Parathyroid adenoma (tissue), 2 donors: ENCODE measurements around the gene PRPF40B.

Source experiments
- H2AFZ ChIP-seq: fragments of 300-600 bp; sonication (generic); one replicate; pipeline ENCODE4 v1.7.0; 2017; ENCODE audit warnings: antibody characterized with exemption, mild to moderate bottlenecking
- H3K27ac ChIP-seq: fragments of 300-600 bp; sonication (generic); one replicate; pipeline ENCODE4 v1.7.0; 2017
- H3K27me3 ChIP-seq: fragments of 300-600 bp; sonication (generic); one replicate; pipeline ENCODE4 v1.7.0; 2017; ENCODE audit warnings: low read length; ENCODE audit not compliant: control insufficient read depth, insufficient read depth
- H3K36me3 ChIP-seq: fragments of 300-600 bp; sonication (generic); one replicate; pipeline ENCODE4 v1.7.0; 2017; ENCODE audit warnings: low read length; ENCODE audit not compliant: control insufficient read depth, insufficient read depth
- H3K4me1 ChIP-seq: fragments of 300-600 bp; sonication (generic); one replicate; pipeline ENCODE4 v1.7.0; 2017; ENCODE audit warnings: control low read depth
- H3K4me2 ChIP-seq: fragments of 300-600 bp; sonication (generic); one replicate; pipeline ENCODE4 v1.7.0; 2017; ENCODE audit warnings: low read length
- H3K4me3 ChIP-seq: fragments of 300-600 bp; sonication (generic); one replicate; pipeline ENCODE4 v1.7.0; 2017; ENCODE audit warnings: low read depth, low read length
- H3K79me2 ChIP-seq: fragments of 300-600 bp; sonication (generic); one replicate; pipeline ENCODE4 v1.7.0; 2017; ENCODE audit warnings: control low read depth
- H3K9ac ChIP-seq: fragments of 300-600 bp; sonication (generic); one replicate; pipeline ENCODE4 v1.7.0; 2017; ENCODE audit warnings: mild to moderate bottlenecking
- H3K9me3 ChIP-seq: fragments of 300-600 bp; sonication (generic); one replicate; pipeline ENCODE4 v1.7.0; 2017; ENCODE audit warnings: low read length; ENCODE audit not compliant: control insufficient read depth
- CTCF ChIP-seq: fragments of 300-600 bp; sonication (generic); IDR thresholded peaks from one replicate; pipeline ENCODE4 v1.7.0; 2017; ENCODE audit warnings: antibody characterized with exemption, mild to moderate bottlenecking
- donor health status: primary hyperparathyroidism.

PRPF40B gene

GRCh38 chr12:49585477-49586459 is 37.6 kb upstream of the PRPF40B start:
- Histone ChIP-seq H3K36me3 (no peaks in the 10 kb centered on the region), H2AFZ (no peak overlapping the region), H3K9me3 (no peaks in the 10 kb centered on the region), H3K4me1 (no peaks in the 10 kb centered on the region), H3K27me3 (no peaks in the 10 kb centered on the region), H3K27ac (no peak overlapping the region), H3K79me2 (peaks cover 13% of the 10 kb centered on the region), H3K9ac (no peak overlapping the region), H3K4me2 (no peak overlapping the region), H3K4me3 (no peak overlapping the region)
- TF ChIP-seq CTCF, result no peak

GRCh38 chr12:49587174-49587908 is 36.0 kb upstream of the PRPF40B start:
- H3K4me3 ChIP-seq, result no peak overlapping the region
- no peak overlapping the region for H3K27ac ChIP-seq
- H2AFZ ChIP-seq, result no peak overlapping the region
- no peaks in the 10 kb centered on the region for H3K36me3 ChIP-seq
- no peaks in the 10 kb centered on the region for H3K9me3 ChIP-seq
- no peaks in the 10 kb centered on the region for H3K27me3 ChIP-seq
- no peak overlapping the region for H3K4me2 ChIP-seq
- no peaks in the 10 kb centered on the region for H3K4me1 ChIP-seq
- TF ChIP-seq CTCF, result no peak
- H3K9ac ChIP-seq, result no peak overlapping the region
- H3K79me2 ChIP-seq, result peaks cover 10% of the 10 kb centered on the region

- Histone ChIP-seq H3K9me3 (no peaks in the 10 kb centered on the region), H3K27me3 (no peaks in the 10 kb centered on the region), H3K36me3 (no peaks in the 10 kb centered on the region), H3K27ac (no peak overlapping the region), H3K4me1 (no peaks in the 10 kb centered on the region), H3K79me2 (peaks cover 10% of the 10 kb centered on the region), H3K9ac (no peak overlapping the region), H3K4me2 (no peak overlapping the region), H3K4me3 (no peak overlapping the region), H2AFZ (no peak overlapping the region)
- TF ChIP-seq CTCF, result no peak
These were observed 35.1 kb upstream of the PRPF40B start for GRCh38 chr12:49588281-49588680.

- TF ChIP-seq CTCF, result no peak
- Histone ChIP-seq H3K27ac (no peak overlapping the region), H3K4me2 (no peak overlapping the region), H3K9me3 (no peaks in the 10 kb centered on the region), H3K36me3 (no peaks in the 10 kb centered on the region), H3K4me1 (no peaks in the 10 kb centered on the region), H3K4me3 (no peak overlapping the region), H3K27me3 (no peaks in the 10 kb centered on the region), H3K79me2 (peaks cover 6% of the 10 kb centered on the region), H2AFZ (no peak overlapping the region), H3K9ac (no peak overlapping the region)
These were observed 34.4 kb upstream of the PRPF40B start for GRCh38 chr12:49588721-49589516.
